K562 (cell line): ENCODE results near the gene CIAO2B. TPM values are rescaled to one million over a fixed set of nuclear protein-coding genes. Genes with fewer than 3 reads are reported as not detected.

Source experiments
- ATAC-seq: fragments of 200-7000 bp; cut with Tn5 transposase; 3 replicates; pipeline ENCODE4 v1.9.1; 2020; ENCODE audit warnings: moderate library complexity
- BruUV-seq: library from RNA; stranded (reverse); fragments of 400-500 nt; replicated peaks from 2 replicates; lab custom pipeline; 2021; lab: Mats Ljungman, UMichigan
- CTCF ChIA-PET: fragments of 300-600 bp; formaldehyde crosslinking; extraction: SDS; loops from one replicate; lab custom pipeline; 2021; ENCODE audit warnings: low intra/inter-chr PET ratio; lab: Yijun Ruan, JAX
- POLR2A ChIA-PET: fragments of 300-600, 350-650 bp; sonication (Branson Sonifier 250); formaldehyde crosslinking; extraction: SDS; loops from one replicate; lab custom pipeline; 2021; ENCODE audit warnings: antibody characterized with exemption, inconsistent platforms; lab: Yijun Ruan, JAX
- DNase-seq, 4 experiments: peaks; one replicate each; pipeline versions ENCODE4 v3.0.0 to v3.0.0-alpha.2; 2011 to 2018; ENCODE audit warnings: low spot score in 3 of 4, mixed read lengths in 3 of 4; ENCODE audit errors: extremely low read depth in 1 of 4
- FAIRE-seq: peaks from 2 replicates; lab custom pipeline; 2011; peaks lifted over from hg19 to GRCh38; lab: Jason Lieb, UNC
- H2AFZ ChIP-seq: 2 replicates; pipeline ENCODE4 v1.6.0; 2011; ENCODE audit warnings: low read depth, low read length, control low read depth, inconsistent platforms
- H3K27ac ChIP-seq: fragments of 200-600 bp; 3 replicates; pipeline ENCODE4 v1.8.0; 2011; ENCODE audit warnings: low read depth, mild to moderate bottlenecking, control low read depth, inconsistent platforms, low read length, moderate library complexity, mixed read lengths; ENCODE audit errors: extremely low read depth
- H3K27me3 ChIP-seq, 2 experiments: fragments of 300-600 bp in 1 of 2; 2 replicates in 1 of 2; 3 replicates in 1 of 2; pipeline versions ENCODE4 v1.6.0 to v1.8.0; 2011; ENCODE audit warnings: inconsistent platforms in 2 of 2, low read length in 2 of 2, mild to moderate bottlenecking in 1 of 2, mixed read lengths in 1 of 2, moderate library complexity in 1 of 2; ENCODE audit not compliant: control insufficient read depth in 2 of 2, insufficient read depth in 2 of 2
- H3K36me3 ChIP-seq: fragments of 300-600 bp; 3 replicates; pipeline ENCODE4 v1.8.0; 2011; ENCODE audit warnings: mild to moderate bottlenecking, low read length, inconsistent platforms; ENCODE audit not compliant: control insufficient read depth, insufficient read depth
- H3K4me1 ChIP-seq, 2 experiments: fragments of 200-600 bp in 1 of 2; replicated peaks in 1 of 2; 2 replicates in 1 of 2; 3 replicates in 1 of 2; pipeline versions ENCODE4 v1.5.1 to v1.8.0; 2011; ENCODE audit warnings: inconsistent platforms in 2 of 2, low read length in 2 of 2, mild to moderate bottlenecking in 1 of 2, mixed read lengths in 1 of 2, moderate library complexity in 1 of 2; ENCODE audit not compliant: control insufficient read depth in 2 of 2, insufficient read depth in 2 of 2
- H3K4me2 ChIP-seq: 2 replicates; pipeline ENCODE4 v1.6.1; 2011; ENCODE audit warnings: low read length, control low read depth, inconsistent platforms, mixed read lengths; ENCODE audit not compliant: insufficient read depth
- H3K4me3 ChIP-seq: fragments of 200-600 bp; sonication (generic), shearing (Covaris generic); 2 replicates; pipeline ENCODE4 v1.5.1; 2016; ENCODE audit warnings: control low read depth, inconsistent platforms
- H3K79me2 ChIP-seq: fragments of 200-600 bp; 3 replicates; pipeline ENCODE4 v1.8.0; 2011; ENCODE audit warnings: low read length, inconsistent platforms; ENCODE audit not compliant: control insufficient read depth, insufficient read depth
- H3K9ac ChIP-seq, 2 experiments: 2 replicates each; pipeline versions ENCODE4 v1.6.0 to v1.6.1; 2011; ENCODE audit warnings: low read depth in 2 of 2, low read length in 2 of 2, control low read depth in 1 of 2, inconsistent platforms in 1 of 2, mild to moderate bottlenecking in 1 of 2, mixed read lengths in 1 of 2; ENCODE audit not compliant: insufficient read depth in 1 of 2
- H3K9me1 ChIP-seq: one replicate; pipeline ENCODE4 v1.6.0; 2011; ENCODE audit warnings: inconsistent platforms, mild to moderate bottlenecking, low read length, moderate library complexity; ENCODE audit not compliant: control insufficient read depth, insufficient read depth
- H3K9me3 ChIP-seq: replicated peaks from 2 replicates; pipeline ENCODE4 v1.5.1; 2011; ENCODE audit warnings: low read depth, low read length, inconsistent platforms; ENCODE audit not compliant: control insufficient read depth, insufficient read depth
- H4K20me1 ChIP-seq: replicated peaks from 2 replicates; pipeline ENCODE4 v1.6.1; 2011; ENCODE audit warnings: low read length, inconsistent platforms, mixed read lengths; ENCODE audit not compliant: control insufficient read depth, insufficient read depth
- BRD9 ChIP-seq: fragments of 450-650 bp; IDR thresholded peaks from 2 replicates; pipeline ENCODE4 v1.6.1; 2018; ENCODE audit warnings: low read depth; ENCODE audit not compliant: partially characterized antibody
- CCNT2 ChIP-seq: IDR thresholded peaks from 2 replicates; pipeline ENCODE4 v1.6.1; 2011; ENCODE audit warnings: borderline replicate concordance, low read depth, mild to moderate bottlenecking, moderate library complexity, mixed read lengths, low read length; ENCODE audit not compliant: insufficient read length; ENCODE audit errors: extremely low read depth
- JUNB ChIP-seq: fragments of 450-650 bp; formaldehyde crosslinking; conservative IDR thresholded peaks from 2 replicates; pipeline ENCODE4 v1.4.0; 2020; ENCODE audit warnings: mild to moderate bottlenecking
- MECOM ChIP-seq: fragments of 250-450 bp; sonication (Bioruptor Pico); IDR thresholded peaks from 2 replicates; pipeline ENCODE4 v1.8.0; 2022; ENCODE audit warnings: inconsistent platforms
- PTRF ChIP-seq: fragments of 450-650 bp; IDR thresholded peaks from 2 replicates; pipeline ENCODE4 v1.6.1; 2016; ENCODE audit warnings: mild to moderate bottlenecking, missing genetic modification characterization, missing compliant biosample characterization
- ZBED1 ChIP-seq: IDR thresholded peaks from 2 replicates; pipeline ENCODE4 v1.6.1; 2014
- ZNF639 ChIP-seq, 2 experiments: fragments of 200-800 bp in 1 of 2; sonication (Bioruptor generic) in 1 of 2; sonication (generic) in 1 of 2; formaldehyde crosslinking in 1 of 2; IDR thresholded peaks in 1 of 2; conservative IDR thresholded peaks in 1 of 2; 2 replicates each; pipeline versions ENCODE4 v1.5.0 to v1.6.1; 2016 to 2020; ENCODE audit warnings: missing compliant biosample characterization in 1 of 2, missing genetic modification characterization in 1 of 2, missing genetic modification reagents in 1 of 2
- ZNF780A ChIP-seq: fragments of 250-450 bp; sonication (Bioruptor Pico); IDR thresholded peaks from 2 replicates; pipeline ENCODE4 v1.5.0; 2021; ENCODE audit warnings: mild to moderate bottlenecking
- WGBS: fragments of 100-300 bp; shearing (Covaris generic); methylation state at CpG from one replicate; pipeline ENCODE4 v1.1.6; 2016; ENCODE audit warnings: low coverage, mixed read lengths; ENCODE audit not compliant: insufficient coverage; ENCODE audit errors: missing lambda C conversion rate; 5-methylcytosine and 5-hydroxymethylcytosine counted together
- in situ Hi-C: fragments of 300-500 bp; cut with MboI; formaldehyde crosslinking; loops from 4 replicates; pipeline ENCODE4 v1.15.0; 2018; ENCODE audit warnings: inconsistent platforms, mixed read lengths
- intact Hi-C: fragments of 100-400 bp; cut with micrococcal nuclease; formaldehyde crosslinking; loops from 2 replicates; pipeline ENCODE4 v1.14.2; 2022
- polyA plus RNA-seq, 8 experiments: library from polyadenylated mRNA; depleted of rRNA in 4 of 8; stranded (reverse) in 5 of 8; unstranded in 3 of 8; fragments of >200 nt; fragmentation: Nextera tagmentation in 2 of 8; fragmentation: Illumina TruSeq in 1 of 8; extraction: Ambion mirVana in 2 of 8; extraction: Trizol in 1 of 8; gene quantifications; 2 replicates each; pipeline versions ENCODE4 v1.2.1 to v1.2.3, GENCODE V29; 2011 to 2014; ENCODE audit warnings: inconsistent platforms in 1 of 8, missing spikeins in 1 of 8
- total RNA-seq, 7 experiments: library from RNA; depleted of rRNA in 6 of 7; stranded (reverse); fragments of >200 nt in 6 of 7; fragmentation: Illumina TruSeq in 2 of 7; extraction: Trizol in 2 of 7; gene quantifications; 2 replicates each; pipeline versions ENCODE4 v1.2.1 to v1.2.3, GENCODE V29; 2011 to 2021; ENCODE audit warnings: low replicate concordance in 1 of 7

CIAO2B gene
- total and polyA plus RNA-seq, 9 of the 15 experiments (the other 6 are each of a cell fraction or from before 2014, with no cell fraction given) = 86.8 to 182 (median 113) TPM

GRCh38 chr16:66949472-66949871 lies 15.3 kb upstream of the CIAO2B start:
- intact Hi-C loops (loop anchor here (5.0 kb wide), 2 partner anchors 52 to 153 kb away; no protein-coding TSS in a partner anchor), in situ Hi-C loops (no loop called here)
- WGBS = 45% methylated on average over 6 of the region's 6 CpGs
- H3K4me2 ChIP-seq = no peak overlapping the region
- FAIRE-seq = no peak
- no peaks in the 10 kb centered on the region for H3K27me3 ChIP-seq
- H3K9me1 ChIP-seq = no peaks in the 10 kb centered on the region
- TF ChIP-seq PTRF (tag) (no peak), ZNF639 (CRISPR knock-in tag; conservative IDR thresholded peaks at IDR 0.05 in 1 of 2, IDR thresholded peaks at IDR 0.05 in 1 of 2) (no peak), MECOM (no peak), CCNT2 (no peak), JUNB (CRISPR knock-in tag) (no peak), ZNF780A (CRISPR knock-in tag) (no peak), BRD9 (no peak), ZBED1 (no peak)
- H3K27ac ChIP-seq = no peak overlapping the region
- no peak for ATAC-seq
- H2AFZ ChIP-seq = no peak overlapping the region
- no peaks in the 10 kb centered on the region for H3K36me3 ChIP-seq
- no peak overlapping the region for H3K4me3 ChIP-seq
- H3K4me1 ChIP-seq = peaks cover 7 to 11% of the 10 kb centered on the region in 2 experiments; a peak in 1 of 5 replicates
- no peak overlapping the region for H3K9ac ChIP-seq
- no peak for DNase-seq
- POLR2A ChIA-PET = no interaction called here
- H4K20me1 ChIP-seq = no peaks in the 10 kb centered on the region
- no TSS peak for BruUV-seq
- peaks cover 2% of the 10 kb centered on the region for H3K9me3 ChIP-seq
- CTCF ChIA-PET = no interaction called here
- H3K79me2 ChIP-seq = no peaks in the 10 kb centered on the region
